Measurements from ENCODE around the gene RNH1. TPM values are rescaled to one million over a fixed set of nuclear protein-coding genes. Genes with fewer than 3 reads are reported as not detected.

The RNH1 gene
- total RNA-seq, 1 donor from 2014 or later: 132 TPM

- no peak for DNase-seq (ENCODE audit: low spot score)
Measured at GRCh38 chr11:459511-460220, 47.4 kb downstream of the RNH1 start.

- DNase-seq (ENCODE audit: low spot score): no peak
Measured at GRCh38 chr11:457111-457760, 49.8 kb downstream of the RNH1 start.

DNA sequence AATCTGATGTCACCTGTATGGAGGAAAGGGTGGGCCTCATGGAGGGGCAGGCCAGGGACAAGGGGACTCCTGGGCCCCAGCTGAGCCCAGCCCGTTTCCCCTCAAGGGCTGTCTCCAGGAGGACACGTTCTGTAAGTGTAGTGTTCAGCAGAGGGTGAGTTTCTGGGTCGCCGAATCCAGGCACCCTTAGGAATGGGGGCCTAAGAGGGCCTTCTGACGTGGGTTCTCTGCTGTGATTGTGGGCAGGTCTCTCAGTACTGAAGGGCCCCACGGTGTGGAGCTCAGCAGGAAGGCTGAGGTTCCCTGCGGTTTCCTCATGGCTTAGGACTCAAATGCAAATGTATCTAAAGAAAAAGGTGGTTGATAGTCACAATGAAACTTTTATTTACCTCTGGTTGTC, 50.5 kb downstream of the RNH1 start:
- no peak for DNase-seq (ENCODE audit: low spot score)

DNA sequence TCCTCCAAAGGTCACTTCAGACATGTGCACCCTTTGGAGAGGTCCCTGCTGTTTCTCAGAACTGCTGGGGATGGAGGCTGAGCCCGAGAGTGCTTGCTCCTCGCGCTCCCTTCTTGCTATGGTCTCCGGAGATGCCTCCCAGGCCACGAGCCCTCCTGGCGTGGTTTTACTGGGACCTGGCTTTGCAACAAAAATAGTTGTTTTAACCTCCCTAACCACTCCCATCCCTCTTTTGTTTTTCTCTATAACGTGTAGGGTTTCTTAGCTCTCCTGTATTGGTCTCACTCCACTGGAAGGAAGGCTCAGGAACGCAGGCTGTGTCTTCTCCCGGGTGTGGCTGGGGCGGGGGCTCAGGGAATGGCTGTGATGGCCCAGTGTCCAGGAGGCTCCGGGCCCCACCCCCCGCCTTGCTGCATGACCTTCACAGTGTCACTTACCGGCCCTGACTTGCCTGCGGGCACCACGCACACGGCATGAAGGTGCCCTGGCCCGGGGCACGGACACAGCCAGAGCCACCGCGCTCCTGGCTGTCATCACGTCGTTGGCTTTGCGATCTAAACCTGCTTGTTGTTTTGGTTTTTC, 51.4 kb downstream of the RNH1 start:
- no peak for DNase-seq (ENCODE audit: low spot score)

GRCh38 chr11:454801-455565, 52.1 kb downstream of the RNH1 start:
- no peak for DNase-seq (ENCODE audit: low spot score)

DNA sequence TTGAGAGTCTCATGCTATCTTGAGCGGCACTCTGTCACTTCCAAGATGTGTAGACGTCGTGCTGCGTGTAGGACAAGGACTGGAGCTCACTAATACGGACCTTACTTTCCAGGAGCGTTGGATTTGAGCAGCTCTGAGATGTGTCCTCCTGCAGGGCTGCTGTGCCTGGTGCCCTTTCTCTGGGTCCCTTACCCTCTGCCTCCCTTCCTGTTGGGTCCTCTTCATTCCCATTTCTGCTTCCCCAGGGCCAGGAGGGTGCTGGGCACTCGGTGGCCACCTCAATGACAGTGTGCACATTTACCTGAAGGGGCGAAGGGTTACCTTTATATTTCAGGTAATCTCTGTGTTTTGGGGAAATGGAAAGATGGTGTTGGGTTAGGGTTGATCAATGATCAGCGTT, 53.0 kb downstream of the RNH1 start:
- no peak for DNase-seq (ENCODE audit: low spot score)

DNA sequence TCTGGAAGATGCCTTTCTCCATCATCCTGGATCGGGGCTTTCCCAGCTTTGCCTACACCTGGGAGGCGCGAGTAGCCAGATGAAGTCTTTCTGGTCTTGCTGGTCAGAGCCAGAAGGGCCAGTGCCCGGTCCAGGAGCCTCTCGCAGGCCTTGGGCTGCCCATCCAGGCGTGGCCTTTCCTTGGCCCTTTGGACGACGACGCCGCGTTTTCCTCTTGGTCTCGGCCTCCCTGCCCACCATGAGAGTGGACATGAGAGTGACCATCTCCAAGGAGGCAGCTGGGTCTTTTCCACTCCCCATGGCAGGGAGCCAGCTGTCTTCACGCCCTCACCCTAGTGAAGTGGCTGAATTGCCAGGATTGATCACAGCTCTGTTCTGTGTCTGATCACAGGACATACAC, 53.5 kb downstream of the RNH1 start:
- no peak for DNase-seq (ENCODE audit: low spot score)

DNA sequence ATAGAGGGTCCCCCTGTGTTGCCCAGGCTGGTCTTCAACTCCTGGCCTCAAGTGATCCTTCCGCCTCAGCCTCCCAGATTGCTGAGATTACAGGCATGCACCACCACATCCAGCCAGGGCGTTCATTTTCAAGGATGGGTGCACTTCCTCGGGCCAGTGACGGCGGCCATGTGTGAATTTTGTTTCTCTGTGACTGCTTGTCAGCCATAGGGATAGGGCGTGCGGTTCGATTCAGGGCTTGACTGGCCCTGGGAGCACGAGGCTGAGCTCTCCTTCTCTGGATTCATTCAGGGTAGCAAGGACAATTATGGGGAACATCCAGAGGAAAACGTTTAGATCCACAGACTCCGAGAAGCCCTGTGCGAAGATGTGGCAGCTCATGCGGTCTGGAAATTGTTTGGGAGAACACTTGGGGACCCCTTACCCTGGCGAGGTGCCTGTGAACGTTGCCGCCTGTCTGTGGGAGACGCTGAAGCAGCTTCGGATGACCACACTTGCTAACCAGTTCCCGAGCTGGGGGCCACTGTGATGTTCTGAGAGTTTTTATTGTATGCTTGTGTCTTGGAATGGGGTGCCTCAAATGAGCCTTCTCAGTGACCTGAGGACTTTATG, 54.0 kb downstream of the RNH1 start:
- DNase-seq (ENCODE audit: low spot score): no peak

DNA sequence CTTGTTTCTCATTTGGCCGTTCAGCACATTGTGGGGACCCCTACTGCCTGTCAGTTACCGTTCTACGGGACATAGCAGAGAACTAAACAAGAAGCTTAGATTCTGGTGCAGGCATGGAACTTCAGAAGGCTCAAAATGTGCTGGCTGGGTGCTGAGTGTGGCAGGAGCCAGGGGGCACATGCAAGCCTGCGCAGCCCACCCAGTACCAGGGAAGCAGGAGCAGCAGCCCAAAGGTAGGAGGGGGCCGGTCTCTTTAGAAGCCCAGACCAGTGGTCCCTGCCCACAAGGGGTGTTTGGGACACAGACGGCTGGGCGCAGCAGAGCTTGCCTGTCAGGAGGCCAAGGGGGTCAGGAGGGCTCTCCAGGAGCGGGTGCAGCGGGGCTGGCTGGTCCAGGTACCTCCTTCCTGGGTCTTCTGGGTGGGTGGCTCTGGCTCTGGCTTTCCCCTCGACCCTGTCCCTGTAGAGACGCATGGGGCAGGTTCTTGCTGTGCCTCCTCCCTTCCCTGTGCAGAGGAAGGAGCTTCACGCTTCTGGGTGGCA, 54.8 kb downstream of the RNH1 start:
- no peak for DNase-seq (ENCODE audit: low spot score)

DNA sequence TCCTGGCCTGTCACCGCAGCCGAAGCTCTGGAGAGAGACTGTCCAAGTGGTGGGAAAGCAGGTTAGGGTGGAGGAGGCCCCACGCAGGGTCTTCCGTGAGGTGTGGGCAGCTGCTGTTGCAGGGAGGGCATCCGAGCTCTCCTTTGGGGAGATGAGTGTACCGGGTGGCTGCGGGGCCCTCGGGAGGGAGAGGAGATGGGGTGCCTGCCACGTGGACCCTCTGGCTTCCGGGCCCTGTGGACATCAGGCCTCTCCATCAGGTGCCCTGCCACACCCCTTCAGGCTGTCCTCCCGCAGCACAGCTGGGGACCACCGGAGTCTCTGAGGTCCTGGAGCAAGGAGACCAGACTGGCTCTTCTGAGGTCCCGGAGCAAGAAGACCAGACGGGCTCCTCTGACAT, 55.3 kb downstream of the RNH1 start:
- no peak for DNase-seq (ENCODE audit: low spot score)

- peak; percentile 64 for DNase-seq (ENCODE audit: low spot score)
Measured at GRCh38 chr11:450809-451451, 56.1 kb downstream of the RNH1 start.

DNA sequence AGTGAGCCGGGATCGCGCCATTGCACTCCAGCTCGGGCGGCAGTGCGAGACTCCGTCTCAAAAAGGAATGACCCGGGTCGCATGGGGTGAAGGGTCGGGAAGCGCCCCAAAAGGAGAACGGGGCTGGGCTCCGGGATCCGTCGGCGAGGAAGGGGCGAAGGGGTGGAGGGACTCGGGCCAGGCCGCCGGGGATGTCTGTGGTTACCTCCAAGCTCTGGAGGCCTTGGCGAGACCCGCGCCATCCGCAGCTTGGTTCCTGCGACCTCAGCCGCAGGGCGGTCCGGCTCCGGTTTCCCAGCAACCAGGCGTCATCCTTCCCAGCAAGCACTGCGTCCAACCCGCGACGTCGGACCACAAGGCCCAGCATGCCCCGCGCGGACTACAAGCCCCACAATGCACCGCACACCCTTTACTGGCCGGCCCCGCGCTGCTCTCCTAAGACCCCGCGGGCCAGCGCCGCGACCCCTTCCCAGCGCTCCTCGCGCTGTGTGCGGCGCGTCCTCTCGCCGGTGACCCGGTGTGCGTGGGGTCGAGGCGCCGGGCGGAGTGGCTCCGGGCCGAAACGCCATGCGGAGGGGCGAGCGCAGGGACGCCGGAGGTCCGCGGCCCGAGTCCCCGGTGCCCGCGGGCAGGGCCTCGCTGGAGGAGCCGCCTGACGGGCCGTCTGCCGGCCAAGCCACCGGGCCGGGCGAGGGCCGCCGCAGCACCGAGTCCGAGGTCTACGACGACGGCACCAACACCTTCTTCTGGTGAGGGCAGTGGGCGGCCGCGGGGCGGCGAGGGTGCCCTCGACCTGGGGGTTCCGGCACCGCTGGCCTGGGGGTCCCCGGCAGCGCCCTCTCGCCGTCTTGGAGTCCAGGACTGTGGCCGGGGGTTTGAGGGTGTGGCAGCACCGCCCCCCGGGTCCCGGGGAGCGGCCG, 56.9 kb downstream of the RNH1 start, which contains the start of gene PTDSS2:
Gene PTDSS2, plus strand, starts transcription at position 391 of the 920 bp plus-strand sequence. Its CDS starts 177 bp downstream, at position 568.
- DNase-seq (ENCODE audit: low spot score): peak; percentile 98

DNA sequence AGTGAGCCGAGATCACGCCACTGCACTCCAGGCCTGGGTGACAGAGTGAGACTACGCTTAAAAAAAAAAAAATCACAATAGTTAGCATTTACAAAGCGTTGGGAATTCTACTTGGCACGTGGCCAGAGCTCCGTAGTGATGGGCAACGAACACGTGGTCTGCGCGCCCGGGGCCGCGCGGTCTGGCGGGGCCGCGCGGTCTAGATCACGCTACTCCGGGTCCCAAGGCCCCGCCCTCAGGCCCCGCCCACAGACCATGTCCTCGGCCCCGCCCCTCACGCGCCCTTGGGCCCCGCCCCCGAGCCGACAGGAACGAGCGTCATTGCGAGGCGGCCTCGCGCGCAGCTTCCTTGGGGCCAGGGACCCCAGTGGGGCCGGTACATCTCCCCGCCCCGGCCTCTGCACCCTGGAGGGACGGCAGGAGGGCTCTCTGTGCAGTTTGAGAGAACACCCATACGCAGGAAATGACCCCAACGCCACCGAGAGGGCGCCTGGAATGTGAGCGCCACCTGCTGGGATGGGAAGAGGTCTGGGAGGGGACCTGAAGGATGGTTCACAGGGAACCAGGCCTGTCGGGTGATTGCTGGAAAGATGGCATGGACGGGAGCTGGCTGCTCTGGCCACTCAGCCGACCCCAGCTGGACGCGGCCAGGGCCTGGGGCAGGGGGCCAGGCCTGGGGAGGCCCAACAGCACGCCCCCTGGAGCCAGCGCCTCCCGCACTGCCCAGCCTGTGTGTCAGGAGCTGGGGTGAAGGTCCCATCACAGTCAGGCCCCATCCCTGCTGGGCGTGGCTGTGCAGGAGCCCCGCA, 58.9 kb downstream of the RNH1 start:
- DNase-seq (ENCODE audit: low spot score): peak; percentile 94

GRCh38 chr11:446891-447290, 60.2 kb downstream of the RNH1 start:
- DNase-seq (ENCODE audit: low spot score): no peak

- no peak for DNase-seq (ENCODE audit: low spot score)
Measured at GRCh38 chr11:445765-446588, 61.1 kb downstream of the RNH1 start.

All from umbilical cord (tissue), 2 donors.